SU-DHL-6 (cell line): ENCODE results near the gene KCNA10.

ENCODE experiments used
- H2AFZ ChIP-seq: fragments of 200-600 bp; sonication (generic); 2 replicates; pipeline ENCODE4 v1.6.1; 2014; ENCODE audit warnings: low read depth, mild to moderate bottlenecking, moderate library complexity, mixed read lengths, antibody characterized with exemption, low read length; ENCODE audit not compliant: severe bottlenecking
- H3F3A ChIP-seq: fragments of 200-600 bp; shearing (Covaris generic); 2 replicates; pipeline ENCODE4 v1.6.0; 2016; ENCODE audit warnings: antibody characterized with exemption, mild to moderate bottlenecking; ENCODE audit not compliant: insufficient read depth
- H3K27ac ChIP-seq: fragments of 200-600 bp; sonication (generic); 2 replicates; pipeline ENCODE4 v1.5.1; 2016; ENCODE audit warnings: low read depth, mild to moderate bottlenecking, low read length, moderate library complexity, mixed read lengths
- H3K27me3 ChIP-seq: fragments of 200-600 bp; sonication (generic), shearing (Covaris generic); 2 replicates; pipeline ENCODE4 v1.6.0; 2014; ENCODE audit warnings: mild to moderate bottlenecking, low read length
- H3K36me3 ChIP-seq: fragments of 200-600 bp; sonication (generic); 2 replicates; pipeline ENCODE4 v1.6.1; 2014; ENCODE audit warnings: mild to moderate bottlenecking, low read length, mixed read lengths
- H3K4me2 ChIP-seq: fragments of 300-600, 200-600 bp; shearing (Covaris generic), sonication (generic); 2 replicates; pipeline ENCODE4 v1.6.0; 2014; ENCODE audit warnings: low read length, low read depth, mild to moderate bottlenecking; ENCODE audit not compliant: poor library complexity, severe bottlenecking
- H3K4me3 ChIP-seq: fragments of 200-600 bp; sonication (generic); 2 replicates; pipeline ENCODE4 v1.5.1; 2014; ENCODE audit warnings: antibody characterized with exemption, low read length, mild to moderate bottlenecking, mixed read lengths; ENCODE audit not compliant: insufficient read depth, poor library complexity, severe bottlenecking
- H3K79me2 ChIP-seq: fragments of 200-600 bp; sonication (generic); 2 replicates; pipeline ENCODE4 v1.6.1; 2014; ENCODE audit warnings: mild to moderate bottlenecking, low read length, moderate library complexity; ENCODE audit not compliant: insufficient read depth
- H3K9ac ChIP-seq: fragments of 200-600 bp; sonication (generic); 2 replicates; pipeline ENCODE4 v1.7.0; 2014; ENCODE audit warnings: mild to moderate bottlenecking, low read length
- H3K9me2 ChIP-seq: fragments of 200-600 bp; sonication (generic); replicated peaks from 2 replicates; pipeline ENCODE4 v1.6.1; 2014; ENCODE audit warnings: low read length; ENCODE audit not compliant: insufficient read depth
- H3K9me3 ChIP-seq: fragments of 200-600 bp; sonication (generic); 2 replicates; pipeline ENCODE4 v1.6.1; 2014; ENCODE audit warnings: low read length, mixed read lengths; ENCODE audit not compliant: insufficient read depth
- H4K20me1 ChIP-seq: fragments of 200-600 bp; sonication (generic); 2 replicates; pipeline ENCODE4 v1.6.1; 2014; ENCODE audit warnings: low read depth, mild to moderate bottlenecking, antibody characterized with exemption, low read length, moderate library complexity, mixed read lengths
- CTCF ChIP-seq: fragments of 200-600 bp; sonication (generic); IDR thresholded peaks from one replicate; pipeline ENCODE4 v1.5.1; 2017; ENCODE audit warnings: antibody characterized with exemption, mild to moderate bottlenecking, low read length, moderate library complexity; ENCODE audit not compliant: insufficient read depth, poor library complexity, severe bottlenecking
- EZH2phosphoT487 ChIP-seq: fragments of 200-600 bp; sonication (generic), shearing (Covaris generic); conservative IDR thresholded peaks from 2 replicates; pipeline ENCODE4 v1.6.1; 2018; ENCODE audit warnings: mild to moderate bottlenecking, antibody characterized with exemption, low read length, moderate library complexity, mixed read lengths

The KCNA10 gene

GRCh38 chr1:110493059-110493699 lies 25.8 kb downstream of the KCNA10 start:
- no peak overlapping the region for H3K9ac ChIP-seq
- H3K4me3 ChIP-seq, result no peak overlapping the region
- no peaks in the 10 kb centered on the region for H3K9me2 ChIP-seq
- H3K9me3 ChIP-seq, result no peaks in the 10 kb centered on the region
- no peaks in the 10 kb centered on the region for H3K36me3 ChIP-seq
- TF ChIP-seq EZH2phosphoT487 (no peak), CTCF (no peak)
- H4K20me1 ChIP-seq, result no peaks in the 10 kb centered on the region
- no peaks in the 10 kb centered on the region for H3K79me2 ChIP-seq
- no peak overlapping the region for H3K27ac ChIP-seq
- no peaks in the 10 kb centered on the region for H3F3A ChIP-seq
- H3K27me3 ChIP-seq, result no peaks in the 10 kb centered on the region
- H2AFZ ChIP-seq, result no peak overlapping the region
- H3K4me2 ChIP-seq, result no peak overlapping the region

- H3F3A ChIP-seq, result no peaks in the 10 kb centered on the region
- H3K27ac ChIP-seq, result no peak overlapping the region
- H3K79me2 ChIP-seq, result no peaks in the 10 kb centered on the region
- H3K9me3 ChIP-seq, result no peaks in the 10 kb centered on the region
- H4K20me1 ChIP-seq, result no peaks in the 10 kb centered on the region
- H3K36me3 ChIP-seq, result no peaks in the 10 kb centered on the region
- no peak for TF ChIP-seq EZH2phosphoT487
- no peak for TF ChIP-seq CTCF
- no peak overlapping the region for H3K4me2 ChIP-seq
- H3K4me3 ChIP-seq, result no peak overlapping the region
- no peak overlapping the region for H3K9ac ChIP-seq
- no peak overlapping the region for H2AFZ ChIP-seq
- H3K27me3 ChIP-seq, result no peaks in the 10 kb centered on the region
- H3K9me2 ChIP-seq, result no peaks in the 10 kb centered on the region
Measured at GRCh38 chr1:110492573-110492972, 26.4 kb downstream of the KCNA10 start.

- Histone ChIP-seq H3F3A (no peaks in the 10 kb centered on the region), H3K9me2 (no peaks in the 10 kb centered on the region), H3K9ac (no peak overlapping the region), H3K9me3 (no peaks in the 10 kb centered on the region), H2AFZ (no peak overlapping the region), H3K79me2 (no peaks in the 10 kb centered on the region), H4K20me1 (no peaks in the 10 kb centered on the region), H3K36me3 (no peaks in the 10 kb centered on the region), H3K4me3 (no peak overlapping the region), H3K27me3 (no peaks in the 10 kb centered on the region), H3K4me2 (no peak overlapping the region), H3K27ac (no peak overlapping the region)
- no peak for TF ChIP-seq CTCF
- no peak for TF ChIP-seq EZH2phosphoT487
Measured at GRCh38 chr1:110490791-110491451, 28.1 kb downstream of the KCNA10 start.
